ENCODE measurements around the gene ZNF385B. TPM values are rescaled to one million over a fixed set of nuclear protein-coding genes. Genes with fewer than 3 reads are reported as not detected.

The ZNF385B gene
- total RNA-seq, 1 donor from 2014 or later: 1.9 TPM

DNA sequence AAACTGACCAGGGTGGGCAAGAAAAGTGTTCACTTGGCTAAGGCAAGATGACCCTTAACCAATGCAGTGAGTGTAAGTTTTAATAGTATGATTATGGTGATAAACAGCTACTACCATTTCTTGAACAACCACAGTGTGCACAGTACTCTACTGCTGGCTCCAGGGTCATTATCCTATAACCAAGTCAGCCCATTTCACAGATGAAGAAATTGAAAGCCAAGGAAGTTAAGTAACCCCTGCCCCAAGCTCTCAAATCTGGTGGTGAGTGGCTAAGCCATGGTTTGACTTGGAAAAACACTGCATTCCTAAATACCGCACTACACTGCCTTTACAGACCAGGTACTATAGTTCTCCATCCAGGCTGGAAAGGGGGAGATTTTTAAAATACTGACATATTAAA lies 5.7 kb downstream of the ZNF385B start:
- Mint-ChIP-seq H3K27ac (no peak overlapping the region), H3K4me3 (no peak overlapping the region), H3K4me1 (ENCODE audit: unreplicated experiment) (no peaks in the 10 kb centered on the region), H3K9me3 (no peaks in the 10 kb centered on the region), H3K27me3 (peaks cover 60% of the 10 kb centered on the region), H3K36me3 (no peaks in the 10 kb centered on the region)
- no peak for DNase-seq (ENCODE audit: extremely low spot score, unreplicated experiment)
- no peak for TF ChIP-seq CTCF (conservative IDR thresholded peaks at IDR 0.05)

DNA sequence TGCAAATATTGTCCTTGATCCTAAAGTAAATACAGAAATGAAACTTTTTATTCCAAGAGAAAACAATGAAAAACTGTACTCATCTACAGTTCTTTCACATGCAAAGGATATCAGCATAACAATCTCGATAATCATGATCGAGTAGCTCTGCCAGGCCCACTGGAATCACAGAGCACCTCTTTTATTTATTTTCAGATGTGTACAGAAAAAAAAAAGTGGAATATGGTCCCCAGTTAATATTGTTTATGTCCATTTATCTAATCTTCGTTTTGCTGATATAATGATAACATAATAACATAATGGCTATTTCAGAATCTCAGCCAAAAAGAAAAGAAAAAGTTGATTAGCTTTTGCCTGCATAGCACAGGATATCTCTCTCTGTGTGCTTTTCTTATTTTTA lies 6.5 kb downstream of the ZNF385B start:
- no peak overlapping the region for H3K27ac Mint-ChIP-seq
- H3K36me3 Mint-ChIP-seq: no peaks in the 10 kb centered on the region
- no peak overlapping the region for H3K4me3 Mint-ChIP-seq
- no peaks in the 10 kb centered on the region for H3K4me1 Mint-ChIP-seq (ENCODE audit: unreplicated experiment)
- H3K9me3 Mint-ChIP-seq: no peaks in the 10 kb centered on the region
- H3K27me3 Mint-ChIP-seq: peaks cover 55% of the 10 kb centered on the region
- DNase-seq (ENCODE audit: extremely low spot score, unreplicated experiment): no peak
- TF ChIP-seq CTCF (conservative IDR thresholded peaks at IDR 0.05): no peak

GRCh38 chr2:179853108-179853507 lies 8.3 kb downstream of the ZNF385B start:
- DNase-seq (ENCODE audit: extremely low spot score, unreplicated experiment): no peak
- no peaks in the 10 kb centered on the region for H3K4me1 Mint-ChIP-seq (ENCODE audit: unreplicated experiment)
- H3K9me3 Mint-ChIP-seq: no peaks in the 10 kb centered on the region
- H3K36me3 Mint-ChIP-seq: no peaks in the 10 kb centered on the region
- no peak overlapping the region for H3K4me3 Mint-ChIP-seq
- no peak for TF ChIP-seq CTCF (conservative IDR thresholded peaks at IDR 0.05)
- no peak overlapping the region for H3K27ac Mint-ChIP-seq
- peaks cover 37% of the 10 kb centered on the region for H3K27me3 Mint-ChIP-seq

GRCh38 chr2:179850188-179850587 lies 11.2 kb downstream of the ZNF385B start:
- TF ChIP-seq CTCF (conservative IDR thresholded peaks at IDR 0.05): no peak

GRCh38 chr2:179849719-179850118 lies 11.7 kb downstream of the ZNF385B start:
- no peak overlapping the region for H3K27ac Mint-ChIP-seq
- H3K4me3 Mint-ChIP-seq: no peak overlapping the region
- no peaks in the 10 kb centered on the region for H3K36me3 Mint-ChIP-seq
- no peaks in the 10 kb centered on the region for H3K4me1 Mint-ChIP-seq (ENCODE audit: unreplicated experiment)
- H3K9me3 Mint-ChIP-seq: no peaks in the 10 kb centered on the region
- H3K27me3 Mint-ChIP-seq: peaks cover 15% of the 10 kb centered on the region
- no peak for TF ChIP-seq CTCF (conservative IDR thresholded peaks at IDR 0.05)
- no peak for DNase-seq (ENCODE audit: extremely low spot score, unreplicated experiment)

More at GRCh38 chr2:179850188-179850587, 11.2 kb downstream of the ZNF385B start:
- Mint-ChIP-seq H3K9me3 (no peaks in the 10 kb centered on the region), H3K27me3 (peaks cover 16% of the 10 kb centered on the region), H3K4me1 (ENCODE audit: unreplicated experiment) (no peaks in the 10 kb centered on the region), H3K36me3 (no peaks in the 10 kb centered on the region), H3K27ac (no peak overlapping the region), H3K4me3 (no peak overlapping the region)
- DNase-seq (ENCODE audit: extremely low spot score, unreplicated experiment): no peak

DNA sequence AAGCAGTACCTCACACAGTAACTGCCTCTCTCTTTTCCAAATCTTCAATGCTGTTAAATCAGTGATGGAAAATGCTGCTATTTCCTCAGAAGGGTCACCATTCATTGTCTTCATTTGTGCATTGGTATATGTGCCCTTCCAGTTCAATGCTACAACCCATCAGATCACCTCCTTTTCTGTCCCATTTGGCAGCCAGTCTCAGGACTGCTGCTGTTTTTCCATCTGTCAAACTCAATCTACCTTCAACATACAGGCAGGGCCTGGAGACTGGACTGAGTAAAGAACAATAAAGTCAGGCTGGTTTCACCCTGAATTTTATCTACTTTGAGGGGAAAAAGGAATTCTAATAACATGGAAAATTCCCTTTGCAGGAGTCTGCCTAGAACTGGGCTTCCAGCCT lies 17.9 kb downstream of the ZNF385B start:
- no peaks in the 10 kb centered on the region for H3K4me1 Mint-ChIP-seq (ENCODE audit: unreplicated experiment)
- no peak overlapping the region for H3K4me3 Mint-ChIP-seq
- peaks cover 3% of the 10 kb centered on the region for H3K27me3 Mint-ChIP-seq
- H3K9me3 Mint-ChIP-seq: no peaks in the 10 kb centered on the region
- H3K27ac Mint-ChIP-seq: no peak overlapping the region
- DNase-seq (ENCODE audit: extremely low spot score, unreplicated experiment): no peak
- no peaks in the 10 kb centered on the region for H3K36me3 Mint-ChIP-seq
- TF ChIP-seq CTCF (conservative IDR thresholded peaks at IDR 0.05): no peak

Data from type B pancreatic cell (in vitro differentiated cells).